GM10248 (cell line): ENCODE results near the gene CNTNAP2.
"Not testable (repeated sequence)": the region's sequence is repeated elsewhere in the genome, so short reads cannot be mapped to it uniquely, and the experiment has no call there.

Experiments used
- CTCF ChIA-PET: fragments of 300-600 bp; sonication (Branson Sonifier 250); formaldehyde crosslinking; extraction: SDS; loops from one replicate; lab custom pipeline; 2021; ENCODE audit warnings: antibody characterized with exemption; lab: Yijun Ruan, JAX
- POLR2A ChIA-PET: fragments of 350-650 bp; sonication (Branson Sonifier 250); formaldehyde crosslinking; extraction: SDS; loops from one replicate; lab custom pipeline; 2020; ENCODE audit warnings: antibody characterized with exemption; lab: Yijun Ruan, JAX
- DNase-seq: peaks from one replicate; pipeline ENCODE4 v3.0.0; 2012; ENCODE audit errors: extremely low spot score
- TF ChIP-seq, protein P1 (sequence below): IDR thresholded peaks from 2 replicates; pipeline ENCODE4 v1.5.1; 2012; ENCODE audit warnings: mild to moderate bottlenecking, low read depth; ENCODE audit errors: extremely low read depth, missing control alignments, control extremely low read depth

The CNTNAP2 gene

DNA sequence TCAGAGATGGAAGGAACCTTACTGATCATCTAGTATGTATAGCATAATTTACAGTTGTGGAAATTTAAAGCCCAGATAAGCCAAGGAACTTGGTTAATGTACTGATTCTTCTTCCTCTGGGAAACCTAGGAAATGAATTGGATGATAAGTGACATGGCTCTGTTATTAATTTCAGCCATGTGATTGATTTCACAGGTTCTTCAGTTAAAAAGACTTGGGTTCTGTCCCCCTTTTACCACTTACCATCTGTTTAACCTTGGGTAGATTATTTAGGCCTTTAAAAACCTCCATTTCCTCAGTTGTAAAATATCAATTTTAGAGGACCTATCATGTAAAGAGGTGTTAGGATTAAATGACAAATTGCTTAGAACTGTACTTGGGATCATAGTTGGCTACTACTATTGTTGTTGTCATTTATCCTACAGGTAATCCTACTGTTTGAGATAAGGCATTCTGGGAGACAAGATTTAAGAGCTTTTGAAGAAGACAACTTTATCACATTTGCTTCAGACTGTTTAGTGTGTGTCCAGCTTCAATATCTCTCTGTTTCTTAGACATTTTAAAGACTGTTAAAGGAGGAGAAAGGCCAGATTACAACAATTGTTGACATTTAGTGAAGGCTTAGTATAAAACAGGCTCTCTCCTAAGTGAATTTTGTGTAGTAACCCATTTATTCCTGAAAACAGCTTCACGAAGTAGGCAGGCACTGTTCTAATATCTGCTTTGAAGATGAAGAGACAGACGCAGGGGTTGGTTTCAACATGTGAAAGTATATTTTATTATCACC lies 1476.9 kb downstream of the CNTNAP2 start:
- TF ChIP-seq, protein P1, sequence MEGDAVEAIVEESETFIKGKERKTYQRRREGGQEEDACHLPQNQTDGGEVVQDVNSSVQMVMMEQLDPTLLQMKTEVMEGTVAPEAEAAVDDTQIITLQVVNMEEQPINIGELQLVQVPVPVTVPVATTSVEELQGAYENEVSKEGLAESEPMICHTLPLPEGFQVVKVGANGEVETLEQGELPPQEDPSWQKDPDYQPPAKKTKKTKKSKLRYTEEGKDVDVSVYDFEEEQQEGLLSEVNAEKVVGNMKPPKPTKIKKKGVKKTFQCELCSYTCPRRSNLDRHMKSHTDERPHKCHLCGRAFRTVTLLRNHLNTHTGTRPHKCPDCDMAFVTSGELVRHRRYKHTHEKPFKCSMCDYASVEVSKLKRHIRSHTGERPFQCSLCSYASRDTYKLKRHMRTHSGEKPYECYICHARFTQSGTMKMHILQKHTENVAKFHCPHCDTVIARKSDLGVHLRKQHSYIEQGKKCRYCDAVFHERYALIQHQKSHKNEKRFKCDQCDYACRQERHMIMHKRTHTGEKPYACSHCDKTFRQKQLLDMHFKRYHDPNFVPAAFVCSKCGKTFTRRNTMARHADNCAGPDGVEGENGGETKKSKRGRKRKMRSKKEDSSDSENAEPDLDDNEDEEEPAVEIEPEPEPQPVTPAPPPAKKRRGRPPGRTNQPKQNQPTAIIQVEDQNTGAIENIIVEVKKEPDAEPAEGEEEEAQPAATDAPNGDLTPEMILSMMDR: no peak
- CTCF ChIA-PET: interaction anchor here (1.4 kb wide), 1 partner anchor 18 kb away, joined by 3 read pairs; no protein-coding TSS in a partner anchor
- DNase-seq: no peak
- POLR2A ChIA-PET: no interaction called here

DNA sequence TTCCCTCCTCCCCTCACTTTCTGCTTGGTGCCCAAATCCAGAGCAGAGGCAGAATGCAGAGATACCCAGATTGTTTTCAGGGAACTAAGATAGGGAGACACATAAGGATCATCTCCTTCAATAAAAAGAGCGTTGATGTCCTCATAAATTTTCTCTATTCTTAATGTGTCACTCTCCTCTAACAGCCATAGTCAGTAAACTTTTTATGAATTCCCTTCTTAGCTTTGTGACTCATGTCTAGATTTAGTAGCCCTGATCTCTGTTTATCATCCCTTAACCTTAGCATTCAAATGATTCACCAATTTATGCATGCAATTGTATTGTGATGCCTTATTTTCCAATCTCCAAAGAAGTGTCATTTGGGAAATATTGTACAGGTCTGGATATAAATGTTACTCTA lies 1478.4 kb downstream of the CNTNAP2 start:
- TF ChIP-seq, protein P1: no peak
- ChIA-PET POLR2A (no interaction called here), CTCF (no interaction called here)
- no peak for DNase-seq

DNA sequence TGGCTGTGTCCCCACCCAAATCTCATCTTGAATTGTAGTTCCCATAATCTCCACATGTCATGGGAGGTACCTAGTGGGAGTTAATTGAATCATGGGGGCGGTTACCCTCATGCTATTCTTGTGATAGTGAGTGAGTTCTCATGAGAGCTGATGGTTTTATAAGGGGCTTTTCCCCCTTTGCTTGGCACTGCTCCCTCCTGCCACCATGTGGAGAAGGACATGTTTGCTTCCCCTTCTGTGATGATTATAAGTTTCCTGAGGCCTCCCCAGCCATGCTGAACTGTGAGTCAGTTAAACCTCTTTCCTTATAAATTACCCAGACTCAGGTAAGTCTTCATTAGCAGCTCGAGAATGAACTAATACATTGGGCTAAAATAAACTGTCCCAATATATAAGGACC lies 1482.1 kb downstream of the CNTNAP2 start:
- POLR2A ChIA-PET, CTCF ChIA-PET, DNase-seq: not testable (repeated sequence)

DNA sequence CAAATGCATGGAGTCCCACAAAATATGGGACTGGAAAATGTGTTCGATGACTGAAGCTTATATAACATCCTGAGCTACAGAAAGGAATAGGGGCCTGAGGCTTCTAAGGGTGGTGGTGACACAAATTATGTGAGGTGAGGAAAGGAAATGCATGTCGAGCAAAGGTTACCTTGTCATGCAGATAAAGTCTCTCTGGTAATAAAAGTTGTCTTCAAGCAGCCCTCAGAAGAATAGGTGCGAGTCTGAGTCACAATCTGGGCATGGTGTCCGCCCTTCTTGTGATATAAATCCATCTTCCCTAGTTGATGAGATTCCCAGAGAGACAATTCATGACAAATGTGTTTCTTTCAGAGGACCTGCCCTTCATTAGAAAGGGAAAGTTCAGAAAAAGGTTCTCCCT lies 1488.7 kb downstream of the CNTNAP2 start:
- ChIA-PET POLR2A (no interaction called here), CTCF (no interaction called here)
- no peak for DNase-seq
- TF ChIP-seq, protein P1: no peak

DNA sequence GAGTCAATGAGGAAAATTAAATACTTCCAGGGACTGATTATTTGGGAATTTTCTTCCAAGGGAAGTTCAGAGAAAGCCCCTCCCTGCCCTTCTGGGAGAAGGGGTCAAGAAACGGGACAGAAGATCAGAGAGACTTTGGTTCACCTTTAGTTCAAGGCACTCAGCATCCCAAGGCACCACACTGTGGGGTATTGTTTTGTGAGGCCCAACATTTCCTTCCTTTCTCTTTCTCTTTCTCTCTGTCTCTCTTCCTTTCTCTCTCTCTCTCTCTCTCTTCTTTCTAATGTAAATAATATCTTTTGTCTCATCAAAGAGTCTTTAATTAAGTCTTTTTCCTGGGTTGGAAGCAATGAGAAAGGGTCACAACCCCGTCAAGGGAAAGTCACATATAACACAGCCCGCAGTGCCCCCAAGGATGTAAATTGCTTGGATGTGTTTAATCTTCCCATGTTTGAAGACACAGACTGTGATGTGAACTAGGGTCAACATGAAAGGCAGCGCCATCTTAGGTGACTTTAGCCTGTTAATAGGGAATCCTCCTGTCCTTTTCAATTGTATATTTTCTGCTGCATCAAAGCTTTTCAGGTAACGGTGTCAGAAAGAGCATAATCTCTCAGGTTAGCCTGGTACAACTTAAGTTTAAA lies 1490.7 kb downstream of the CNTNAP2 start:
- POLR2A ChIA-PET: no interaction called here
- DNase-seq: no peak
- CTCF ChIA-PET: interaction anchor here (1.6 kb wide), 1 partner anchor 11 kb away, joined by 4 read pairs; no protein-coding TSS in a partner anchor
- TF ChIP-seq, protein P1: no peak

DNA sequence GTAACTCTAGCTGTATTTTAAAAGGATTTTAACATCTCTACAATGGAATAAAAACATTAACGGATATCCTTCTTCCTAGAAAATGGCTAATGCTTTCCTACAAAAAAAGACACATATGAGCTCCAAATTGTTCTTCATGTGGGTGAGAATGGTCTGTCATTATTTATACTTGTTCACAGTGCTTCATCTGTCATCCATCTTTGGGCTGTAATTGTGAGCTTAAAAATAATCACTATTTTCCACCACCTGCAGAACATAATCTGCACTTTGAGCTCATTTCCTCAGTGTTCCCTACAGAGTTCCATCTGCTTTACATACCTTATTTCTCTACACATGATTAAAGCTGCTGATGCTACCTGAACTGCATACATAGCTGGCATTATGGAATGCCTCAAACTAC lies 1494.8 kb downstream of the CNTNAP2 start:
- ChIA-PET POLR2A (no interaction called here), CTCF (interaction anchor here (1.2 to 1.3 kb wide), 2 partner anchors 8 to 18 kb away, joined by 3 to 5 read pairs; no protein-coding TSS in a partner anchor)
- TF ChIP-seq, protein P1: no peak
- no peak for DNase-seq

DNA sequence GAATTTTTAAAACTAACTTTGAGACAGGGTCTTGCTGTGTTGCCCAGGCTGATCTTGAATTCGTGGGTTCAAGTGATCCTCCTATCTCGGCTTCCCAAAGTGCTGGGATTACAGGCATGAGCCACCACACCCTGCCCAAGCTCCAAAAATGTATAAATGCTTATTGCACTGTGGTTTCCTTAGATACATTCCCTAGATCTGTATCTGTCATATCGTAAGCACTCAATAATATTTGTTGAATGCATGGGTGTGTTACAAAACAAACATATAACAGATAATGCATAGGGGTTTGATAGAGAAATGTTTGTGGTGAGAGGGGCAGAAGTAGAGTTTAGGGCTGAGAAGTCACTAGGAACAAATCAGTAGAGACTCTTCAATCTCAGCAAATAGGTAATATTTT lies 1518.7 kb downstream of the CNTNAP2 start:
- no peak for DNase-seq
- ChIA-PET POLR2A (no interaction called here), CTCF (no interaction called here)
- TF ChIP-seq, protein P1: no peak
